ENCODE measurements around the gene DGKB. TPM values are rescaled to one million over a fixed set of nuclear protein-coding genes. Genes with fewer than 3 reads are reported as not detected.
"Not testable (repeated sequence)": the region's sequence is repeated elsewhere in the genome, so short reads cannot be mapped to it uniquely, and the experiment has no call there.

The DGKB gene
- total RNA-seq, 4 donors from 2014 or later, result 0.78 to 2.5 (median 1.5) TPM

DNA sequence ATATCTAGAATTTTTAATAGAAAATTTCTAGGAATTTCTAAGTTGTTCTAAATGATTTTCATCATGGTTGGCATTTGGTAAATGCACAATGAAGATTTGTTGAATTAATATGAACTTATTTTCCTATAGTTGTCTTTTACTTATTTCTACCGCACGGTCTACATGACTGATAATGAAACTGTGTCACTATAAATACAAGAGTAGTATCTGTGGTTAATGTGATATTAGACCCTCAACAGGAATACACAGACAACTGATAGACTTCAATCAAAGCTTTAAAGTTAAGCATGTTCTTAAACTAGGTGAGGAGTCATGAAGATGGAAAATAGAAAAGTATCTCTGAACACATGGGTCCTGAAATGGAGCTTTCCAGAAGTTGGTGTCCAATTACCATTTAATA lies 615.2 kb downstream of the DGKB start:
- H3K4me3 ChIP-seq, result no peak overlapping the region
- no peak for DNase-seq (ENCODE audit: low spot score in 2 of 2)
- no peak overlapping the region for H3K27ac ChIP-seq
- no peak for TF ChIP-seq EP300 (IDR thresholded peaks at IDR 0.05)
- no peak for TF ChIP-seq POLR2A (IDR thresholded peaks at IDR 0.05)
- TF ChIP-seq CTCF (IDR thresholded peaks at IDR 0.05), result no peak
- no peaks in the 10 kb centered on the region for H3K9me3 ChIP-seq
- no peaks in the 10 kb centered on the region for H3K36me3 ChIP-seq
- H3K27me3 ChIP-seq, result no peaks in the 10 kb centered on the region
- 50 to 99% methylated on average over 2 of the region's 2 CpGs for WGBS, 2 donors
- H3K4me1 ChIP-seq, result no peaks in the 10 kb centered on the region

DNA sequence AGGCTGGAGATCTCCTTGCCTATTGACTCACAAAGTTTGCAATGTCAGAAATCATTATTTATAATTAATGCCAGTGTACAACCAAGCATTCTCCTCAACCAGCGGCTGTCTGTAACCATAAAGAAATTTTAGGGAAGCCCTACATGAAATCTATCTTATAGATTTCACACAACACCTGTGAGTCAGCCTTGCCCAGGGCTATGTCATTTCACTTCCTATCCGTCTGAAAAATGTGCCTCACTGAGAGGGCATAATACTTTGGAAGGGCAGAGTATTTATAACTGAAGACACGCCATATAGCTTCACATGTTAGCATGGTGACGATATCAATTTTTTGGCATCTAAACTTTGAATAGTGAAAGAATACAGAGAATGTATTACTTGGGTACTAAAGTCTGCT lies 616.5 kb downstream of the DGKB start:
- Histone ChIP-seq H3K36me3 (no peaks in the 10 kb centered on the region), H3K4me3 (no peak overlapping the region), H3K27me3 (no peaks in the 10 kb centered on the region), H3K27ac (no peak overlapping the region), H3K9me3 (no peaks in the 10 kb centered on the region), H3K4me1 (no peaks in the 10 kb centered on the region)
- TF ChIP-seq CTCF (IDR thresholded peaks at IDR 0.05) (no peak), EP300 (IDR thresholded peaks at IDR 0.05) (no peak), POLR2A (IDR thresholded peaks at IDR 0.05) (no peak)
- DNase-seq (ENCODE audit: low spot score in 2 of 2), result no peak
- WGBS, 2 donors, result 55 to 59% methylated on average over 4 of the region's 4 CpGs

- H3K27ac ChIP-seq; H3K4me1 ChIP-seq; H3K9me3 ChIP-seq; DNase-seq (ENCODE audit: low spot score in 2 of 2); H3K4me3 ChIP-seq; H3K36me3 ChIP-seq; H3K27me3 ChIP-seq: not testable (repeated sequence)
- WGBS, 2 donors, result 57 to 77% methylated on average over 17 to 21 of the region's 21 CpGs
Observed at GRCh38 chr7:14279065-14279871, 623.3 kb downstream of the DGKB start.

- no peaks in the 10 kb centered on the region for H3K4me1 ChIP-seq
- 74 to 77% methylated on average over 2 of the region's 2 CpGs for WGBS, 2 donors
- TF ChIP-seq EP300 (IDR thresholded peaks at IDR 0.05), result no peak
- no peak for TF ChIP-seq POLR2A (IDR thresholded peaks at IDR 0.05)
- no peak for TF ChIP-seq CTCF (IDR thresholded peaks at IDR 0.05)
- H3K36me3 ChIP-seq, result no peaks in the 10 kb centered on the region
- H3K27me3 ChIP-seq, result no peaks in the 10 kb centered on the region
- H3K4me3 ChIP-seq, result no peak overlapping the region
- no peaks in the 10 kb centered on the region for H3K9me3 ChIP-seq
- no peak for DNase-seq (ENCODE audit: low spot score in 2 of 2)
- H3K27ac ChIP-seq, result no peak overlapping the region
Observed at GRCh38 chr7:14275356-14275755, 627.2 kb downstream of the DGKB start.

- H3K4me1 ChIP-seq, result no peaks in the 10 kb centered on the region
- H3K27me3 ChIP-seq, result no peaks in the 10 kb centered on the region
- no peak for DNase-seq (ENCODE audit: low spot score in 2 of 2)
- no peak for TF ChIP-seq CTCF (IDR thresholded peaks at IDR 0.05)
- no peak for TF ChIP-seq POLR2A (IDR thresholded peaks at IDR 0.05)
- TF ChIP-seq EP300 (IDR thresholded peaks at IDR 0.05), result no peak
- no peaks in the 10 kb centered on the region for H3K36me3 ChIP-seq
- no peak overlapping the region for H3K27ac ChIP-seq
- 55 to 60% methylated on average over 3 of the region's 3 CpGs for WGBS, 2 donors
- no peak overlapping the region for H3K4me3 ChIP-seq
- no peaks in the 10 kb centered on the region for H3K9me3 ChIP-seq
Observed at GRCh38 chr7:14271441-14271840, 631.1 kb downstream of the DGKB start.
